Mammary epithelial cell (primary cell): ENCODE data around the gene ABCA4.

Experiments
- CTCF ChIP-seq, 2 donors: IDR thresholded peaks in 1 of 2; conservative IDR thresholded peaks in 1 of 2; 2 replicates each; pipeline ENCODE4 v1.5.1; 2011 to 2012; ENCODE audit warnings: inconsistent platforms in 2 of 2, low read length in 2 of 2, mild to moderate bottlenecking in 2 of 2, control low read depth in 1 of 2, low read depth in 1 of 2; ENCODE audit not compliant: insufficient read depth in 1 of 2; ENCODE audit errors: extremely low read depth in 1 of 2
- EZH2 ChIP-seq: IDR thresholded peaks from 2 replicates; pipeline ENCODE4 v1.6.1; 2012; ENCODE audit warnings: low read length, inconsistent platforms, borderline replicate concordance

DNA sequence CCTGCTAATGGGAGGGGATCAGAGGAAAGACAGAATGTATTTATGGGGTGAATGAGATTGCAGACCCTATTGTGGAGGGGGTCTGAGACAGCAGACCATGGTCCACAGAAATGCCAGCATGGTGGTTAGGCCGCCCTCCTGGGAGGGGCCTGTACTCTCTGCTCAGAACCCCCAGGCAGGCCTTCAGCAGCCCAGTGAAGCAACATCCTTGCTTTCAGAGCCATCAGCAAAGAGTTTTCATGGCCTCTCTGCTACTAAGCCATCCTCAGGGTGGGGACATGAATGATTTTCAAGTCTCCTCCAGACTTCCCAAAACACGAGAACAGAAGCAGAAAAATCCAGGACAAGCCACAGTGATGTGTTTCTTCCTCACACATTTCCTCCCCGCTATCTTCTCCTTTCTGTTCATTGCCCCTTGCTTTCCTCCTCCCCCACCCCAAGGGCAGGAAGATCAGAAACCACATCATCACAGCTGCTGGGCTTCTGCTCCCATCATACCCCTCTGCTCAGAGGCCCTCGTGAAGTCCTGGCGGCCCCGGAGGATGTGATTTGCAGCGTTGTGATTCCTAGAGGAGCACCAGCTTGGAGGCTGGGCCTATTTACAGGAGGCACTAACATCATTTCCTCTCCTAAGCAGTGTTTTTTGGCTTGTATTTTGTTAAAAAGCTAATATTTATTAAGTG lies 48.0 kb downstream of the ABCA4 start:
- no peak for TF ChIP-seq CTCF (conservative IDR thresholded peaks at IDR 0.05 in 1 of 2, IDR thresholded peaks at IDR 0.05 in 1 of 2; ENCODE audit: extremely low read depth in 1 of 2, insufficient read depth in 1 of 2, low read depth in 1 of 2, low read length in 2 of 2)
- TF ChIP-seq EZH2 = no peak
